Esophagus muscularis mucosa (tissue), 4 donors: ENCODE data around the gene IFNA21.

Source experiments
- EP300 ChIP-seq: sonication (generic); formaldehyde crosslinking; IDR thresholded peaks from one replicate; pipeline ENCODE4 v1.6.1; 2017; ENCODE audit warnings: antibody characterized with exemption
- POLR2AphosphoS5 ChIP-seq, 2 donors: sonication (generic); formaldehyde crosslinking; IDR thresholded peaks; one replicate each; pipeline ENCODE4 v1.6.1; 2017; ENCODE audit warnings: antibody characterized with exemption in 2 of 2
- TF ChIP-seq, protein P1 (sequence below), 3 experiments: fragments of 200-600 bp in 2 of 3; fragments of 450-650 bp in 1 of 3; sonication (generic) in 2 of 3; IDR thresholded peaks; one replicate each; pipeline ENCODE4 v1.5.1; 2017 to 2019; ENCODE audit warnings: antibody characterized with exemption in 3 of 3, mild to moderate bottlenecking in 2 of 3, moderate library complexity in 1 of 3

DNA sequence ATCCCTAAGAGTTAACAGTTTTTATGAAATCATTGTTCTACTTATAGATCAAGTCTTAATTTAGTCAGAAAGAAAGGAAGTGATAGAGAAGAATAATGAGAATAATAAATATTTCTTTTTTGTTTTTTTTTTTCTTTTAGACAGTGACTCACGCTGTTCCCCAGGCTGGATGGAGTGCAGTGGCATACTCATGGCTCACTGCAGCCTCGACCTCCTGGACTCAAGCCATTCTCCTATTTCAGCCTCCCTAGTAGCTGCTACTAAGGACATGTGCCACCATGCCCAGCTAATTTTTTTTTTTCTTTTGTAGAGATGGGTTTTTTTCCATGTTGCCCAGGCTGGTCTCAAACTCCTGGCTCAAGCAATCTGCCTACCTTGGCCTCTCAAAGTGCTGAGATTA, 11.0 kb downstream of the IFNA21 start:
- TF ChIP-seq, protein P1, sequence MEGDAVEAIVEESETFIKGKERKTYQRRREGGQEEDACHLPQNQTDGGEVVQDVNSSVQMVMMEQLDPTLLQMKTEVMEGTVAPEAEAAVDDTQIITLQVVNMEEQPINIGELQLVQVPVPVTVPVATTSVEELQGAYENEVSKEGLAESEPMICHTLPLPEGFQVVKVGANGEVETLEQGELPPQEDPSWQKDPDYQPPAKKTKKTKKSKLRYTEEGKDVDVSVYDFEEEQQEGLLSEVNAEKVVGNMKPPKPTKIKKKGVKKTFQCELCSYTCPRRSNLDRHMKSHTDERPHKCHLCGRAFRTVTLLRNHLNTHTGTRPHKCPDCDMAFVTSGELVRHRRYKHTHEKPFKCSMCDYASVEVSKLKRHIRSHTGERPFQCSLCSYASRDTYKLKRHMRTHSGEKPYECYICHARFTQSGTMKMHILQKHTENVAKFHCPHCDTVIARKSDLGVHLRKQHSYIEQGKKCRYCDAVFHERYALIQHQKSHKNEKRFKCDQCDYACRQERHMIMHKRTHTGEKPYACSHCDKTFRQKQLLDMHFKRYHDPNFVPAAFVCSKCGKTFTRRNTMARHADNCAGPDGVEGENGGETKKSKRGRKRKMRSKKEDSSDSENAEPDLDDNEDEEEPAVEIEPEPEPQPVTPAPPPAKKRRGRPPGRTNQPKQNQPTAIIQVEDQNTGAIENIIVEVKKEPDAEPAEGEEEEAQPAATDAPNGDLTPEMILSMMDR (IDR thresholded peaks at IDR 0.05): no peak
- no peak for TF ChIP-seq POLR2AphosphoS5 (IDR thresholded peaks at IDR 0.05)
- TF ChIP-seq EP300: no peak
